Measurements from ENCODE around the gene STRIT1.
"Not testable (repeated sequence)": the region's sequence is repeated elsewhere in the genome, so short reads cannot be mapped to it uniquely, and the experiment has no call there.

STRIT1 gene

GRCh38 chr3:155286736-155287135 lies 6.7 kb downstream of the STRIT1 start:
- FAIRE-seq (no peak), DNase-seq (ENCODE audit: insufficient read length) (no peak)
- TF ChIP-seq POLR2A (IDR thresholded peaks at IDR 0.05; ENCODE audit: low read depth, low read length) (no peak), TAF1 (IDR thresholded peaks at IDR 0.05; ENCODE audit: borderline replicate concordance, low read depth, low read length) (no peak), POLR2AphosphoS5 (IDR thresholded peaks at IDR 0.05; ENCODE audit: low read depth, low read length) (no peak)

- DNase-seq (ENCODE audit: insufficient read length) (no peak), FAIRE-seq (no peak)
- no peak for TF ChIP-seq POLR2AphosphoS5 (IDR thresholded peaks at IDR 0.05; ENCODE audit: low read depth, low read length)
- TF ChIP-seq TAF1 (IDR thresholded peaks at IDR 0.05; ENCODE audit: borderline replicate concordance, low read depth, low read length): no peak
- no peak for TF ChIP-seq POLR2A (IDR thresholded peaks at IDR 0.05; ENCODE audit: low read depth, low read length)
Observed at GRCh38 chr3:155285936-155286335, 7.5 kb downstream of the STRIT1 start.

GRCh38 chr3:155283092-155284056 lies 10.1 kb downstream of the STRIT1 start:
- no peak for FAIRE-seq
- TF ChIP-seq TAF1 (IDR thresholded peaks at IDR 0.05; ENCODE audit: borderline replicate concordance, low read depth, low read length) (no peak), POLR2A (IDR thresholded peaks at IDR 0.05; ENCODE audit: low read depth, low read length) (no peak), POLR2AphosphoS5 (IDR thresholded peaks at IDR 0.05; ENCODE audit: low read depth, low read length) (no peak)
- no peak for DNase-seq (ENCODE audit: insufficient read length)

- no peak for DNase-seq (ENCODE audit: insufficient read length)
- FAIRE-seq: no peak
- no peak for TF ChIP-seq TAF1 (IDR thresholded peaks at IDR 0.05; ENCODE audit: borderline replicate concordance, low read depth, low read length)
- TF ChIP-seq POLR2A (IDR thresholded peaks at IDR 0.05; ENCODE audit: low read depth, low read length): no peak
- TF ChIP-seq POLR2AphosphoS5 (IDR thresholded peaks at IDR 0.05; ENCODE audit: low read depth, low read length): no peak
Observed at GRCh38 chr3:155282385-155283091, 10.9 kb downstream of the STRIT1 start.

- no peak for TF ChIP-seq POLR2AphosphoS5 (IDR thresholded peaks at IDR 0.05; ENCODE audit: low read depth, low read length)
- no peak for TF ChIP-seq POLR2A (IDR thresholded peaks at IDR 0.05; ENCODE audit: low read depth, low read length)
- no peak for TF ChIP-seq TAF1 (IDR thresholded peaks at IDR 0.05; ENCODE audit: borderline replicate concordance, low read depth, low read length)
- FAIRE-seq (no peak), DNase-seq (ENCODE audit: insufficient read length) (no peak)
Observed at GRCh38 chr3:155281912-155282311, 11.6 kb downstream of the STRIT1 start.

- DNase-seq (ENCODE audit: insufficient read length); FAIRE-seq: not testable (repeated sequence)
Observed at GRCh38 chr3:155276089-155276488, 17.4 kb downstream of the STRIT1 start.

- FAIRE-seq; DNase-seq (ENCODE audit: insufficient read length): not testable (repeated sequence)
Observed at GRCh38 chr3:155275159-155275754, 18.2 kb downstream of the STRIT1 start.

GRCh38 chr3:155274435-155274834 lies 19.0 kb downstream of the STRIT1 start:
- not testable (repeated sequence) for FAIRE-seq; DNase-seq (ENCODE audit: insufficient read length)

- TF ChIP-seq TAF1 (IDR thresholded peaks at IDR 0.05; ENCODE audit: borderline replicate concordance, low read depth, low read length) (no peak), POLR2AphosphoS5 (IDR thresholded peaks at IDR 0.05; ENCODE audit: low read depth, low read length) (no peak), POLR2A (IDR thresholded peaks at IDR 0.05; ENCODE audit: low read depth, low read length) (no peak)
- no peak for FAIRE-seq
- no peak for DNase-seq (ENCODE audit: insufficient read length)
Observed at GRCh38 chr3:155271343-155271613, 22.2 kb downstream of the STRIT1 start.

- no peak for DNase-seq (ENCODE audit: insufficient read length)
- no peak for FAIRE-seq
Observed at GRCh38 chr3:155270485-155271342, 22.8 kb downstream of the STRIT1 start.

GRCh38 chr3:155270063-155270462 lies 23.4 kb downstream of the STRIT1 start:
- TF ChIP-seq TAF1 (IDR thresholded peaks at IDR 0.05; ENCODE audit: borderline replicate concordance, low read depth, low read length) (no peak), POLR2AphosphoS5 (IDR thresholded peaks at IDR 0.05; ENCODE audit: low read depth, low read length) (no peak), POLR2A (IDR thresholded peaks at IDR 0.05; ENCODE audit: low read depth, low read length) (no peak)
- DNase-seq (ENCODE audit: insufficient read length) (no peak), FAIRE-seq (no peak)

More at GRCh38 chr3:155270485-155271342, 22.8 kb downstream of the STRIT1 start:
- no peak for TF ChIP-seq POLR2AphosphoS5 (IDR thresholded peaks at IDR 0.05; ENCODE audit: low read depth, low read length)
- TF ChIP-seq POLR2A (IDR thresholded peaks at IDR 0.05; ENCODE audit: low read depth, low read length): no peak
- TF ChIP-seq TAF1 (IDR thresholded peaks at IDR 0.05; ENCODE audit: borderline replicate concordance, low read depth, low read length): no peak

- not testable (repeated sequence) for DNase-seq (ENCODE audit: insufficient read length); FAIRE-seq
Observed at GRCh38 chr3:155262855-155263254, 30.6 kb downstream of the STRIT1 start.
